ENCODE results near the gene ILKAP.

The ILKAP gene

DNA sequence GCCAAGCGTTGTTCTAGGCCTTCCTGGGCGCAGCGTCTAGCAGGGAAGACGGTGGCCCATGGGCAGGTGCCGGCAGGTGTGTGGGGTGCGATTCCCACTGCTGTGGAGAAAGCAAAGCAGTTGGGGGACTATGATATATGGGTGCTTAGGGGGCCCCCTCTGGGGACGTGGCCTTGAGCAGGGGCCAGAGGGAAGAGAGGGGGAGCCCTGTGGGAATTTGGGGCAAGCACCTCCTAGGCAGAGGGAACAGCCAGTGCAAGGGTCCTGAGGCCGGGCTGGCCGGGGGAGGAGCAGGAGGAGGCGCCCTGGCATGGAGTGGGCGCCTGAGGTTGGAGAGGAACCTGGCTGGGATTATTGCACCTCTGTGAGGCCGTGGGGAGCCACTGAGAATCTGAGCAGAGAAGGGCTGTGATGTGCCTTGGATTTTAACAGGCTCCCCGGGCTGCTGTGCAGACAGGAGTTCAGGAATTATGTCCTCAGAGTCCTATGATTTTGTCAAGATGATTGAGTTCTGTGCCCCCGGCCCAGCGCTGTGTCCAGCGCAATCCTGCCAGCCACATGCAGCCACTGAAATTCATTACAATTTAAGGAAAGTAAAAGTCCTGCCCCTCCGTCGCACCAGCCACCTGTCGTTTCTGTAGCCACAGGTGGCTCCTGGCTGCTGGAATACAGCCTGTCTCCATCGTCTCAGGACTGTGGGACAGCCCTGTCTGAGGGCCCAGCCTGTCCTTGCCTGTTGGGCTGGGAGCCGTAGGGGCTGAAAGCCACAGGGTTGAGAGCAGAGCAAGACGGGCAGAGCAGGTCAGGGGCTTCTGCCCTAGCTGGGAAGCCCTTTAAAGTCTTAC lies 74.1 kb downstream of the ILKAP start:
- TF ChIP-seq, protein P1, sequence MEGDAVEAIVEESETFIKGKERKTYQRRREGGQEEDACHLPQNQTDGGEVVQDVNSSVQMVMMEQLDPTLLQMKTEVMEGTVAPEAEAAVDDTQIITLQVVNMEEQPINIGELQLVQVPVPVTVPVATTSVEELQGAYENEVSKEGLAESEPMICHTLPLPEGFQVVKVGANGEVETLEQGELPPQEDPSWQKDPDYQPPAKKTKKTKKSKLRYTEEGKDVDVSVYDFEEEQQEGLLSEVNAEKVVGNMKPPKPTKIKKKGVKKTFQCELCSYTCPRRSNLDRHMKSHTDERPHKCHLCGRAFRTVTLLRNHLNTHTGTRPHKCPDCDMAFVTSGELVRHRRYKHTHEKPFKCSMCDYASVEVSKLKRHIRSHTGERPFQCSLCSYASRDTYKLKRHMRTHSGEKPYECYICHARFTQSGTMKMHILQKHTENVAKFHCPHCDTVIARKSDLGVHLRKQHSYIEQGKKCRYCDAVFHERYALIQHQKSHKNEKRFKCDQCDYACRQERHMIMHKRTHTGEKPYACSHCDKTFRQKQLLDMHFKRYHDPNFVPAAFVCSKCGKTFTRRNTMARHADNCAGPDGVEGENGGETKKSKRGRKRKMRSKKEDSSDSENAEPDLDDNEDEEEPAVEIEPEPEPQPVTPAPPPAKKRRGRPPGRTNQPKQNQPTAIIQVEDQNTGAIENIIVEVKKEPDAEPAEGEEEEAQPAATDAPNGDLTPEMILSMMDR (IDR thresholded peaks at IDR 0.05; ENCODE audit: low read length, missing control alignments) = no peak
- H3K4me3 ChIP-seq (replicated peaks; ENCODE audit: low read depth, low read length) = no peak overlapping the region
- no peak for DNase-seq (ENCODE audit: low read depth)

DNA sequence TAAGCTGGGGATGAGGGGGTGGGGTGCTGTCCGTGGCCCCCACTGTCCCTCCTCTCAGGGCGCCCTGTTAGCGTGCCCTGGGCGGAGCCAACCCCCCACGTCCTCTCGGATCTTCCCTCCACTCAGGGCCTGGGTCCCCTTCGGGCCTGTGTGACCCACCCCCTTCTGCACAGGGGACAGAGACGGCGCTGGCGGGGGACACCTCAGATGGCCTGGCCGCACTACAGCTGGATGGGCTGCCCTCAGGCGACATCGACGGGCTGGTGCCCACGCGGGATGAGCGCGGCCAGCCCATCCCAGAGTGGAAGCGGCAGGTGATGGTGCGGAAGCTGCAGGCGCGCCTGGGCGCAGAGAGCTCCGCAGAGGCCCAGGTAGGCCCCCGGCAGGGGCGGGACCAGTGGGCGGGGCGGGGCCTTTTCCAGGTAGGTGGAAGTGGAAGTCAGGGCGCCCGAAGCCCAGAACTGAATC lies 74.9 kb downstream of the ILKAP start:
- DNase-seq (ENCODE audit: low read depth) = no peak
- TF ChIP-seq, protein P1 (IDR thresholded peaks at IDR 0.05; ENCODE audit: low read length, missing control alignments) = no peak
- H3K4me3 ChIP-seq (replicated peaks; ENCODE audit: low read depth, low read length) = no peak overlapping the region

DNA sequence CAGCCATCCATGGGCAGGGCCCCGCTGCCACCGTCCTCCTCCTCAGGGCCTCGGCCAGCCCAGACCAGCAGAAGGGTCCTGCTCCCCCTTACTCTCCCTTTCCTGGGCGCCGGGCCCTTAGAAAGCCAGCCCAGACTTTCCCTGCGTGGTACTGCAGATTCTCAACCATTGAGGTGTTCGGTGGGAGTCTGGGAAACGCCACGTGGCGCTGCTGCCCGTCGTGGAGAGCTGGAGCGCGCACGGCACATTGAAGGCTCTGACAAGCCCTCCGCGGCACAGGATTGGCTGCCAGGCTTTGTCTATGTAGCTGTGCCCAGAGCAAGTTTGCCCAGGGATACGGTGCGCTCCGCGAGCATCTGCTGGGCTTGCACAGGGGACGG lies 75.4 kb downstream of the ILKAP start:
- no peak for DNase-seq (ENCODE audit: low read depth)
- TF ChIP-seq, protein P1 (IDR thresholded peaks at IDR 0.05; ENCODE audit: low read length, missing control alignments) = no peak
- H3K4me3 ChIP-seq (replicated peaks; ENCODE audit: low read depth, low read length) = no peak overlapping the region

DNA sequence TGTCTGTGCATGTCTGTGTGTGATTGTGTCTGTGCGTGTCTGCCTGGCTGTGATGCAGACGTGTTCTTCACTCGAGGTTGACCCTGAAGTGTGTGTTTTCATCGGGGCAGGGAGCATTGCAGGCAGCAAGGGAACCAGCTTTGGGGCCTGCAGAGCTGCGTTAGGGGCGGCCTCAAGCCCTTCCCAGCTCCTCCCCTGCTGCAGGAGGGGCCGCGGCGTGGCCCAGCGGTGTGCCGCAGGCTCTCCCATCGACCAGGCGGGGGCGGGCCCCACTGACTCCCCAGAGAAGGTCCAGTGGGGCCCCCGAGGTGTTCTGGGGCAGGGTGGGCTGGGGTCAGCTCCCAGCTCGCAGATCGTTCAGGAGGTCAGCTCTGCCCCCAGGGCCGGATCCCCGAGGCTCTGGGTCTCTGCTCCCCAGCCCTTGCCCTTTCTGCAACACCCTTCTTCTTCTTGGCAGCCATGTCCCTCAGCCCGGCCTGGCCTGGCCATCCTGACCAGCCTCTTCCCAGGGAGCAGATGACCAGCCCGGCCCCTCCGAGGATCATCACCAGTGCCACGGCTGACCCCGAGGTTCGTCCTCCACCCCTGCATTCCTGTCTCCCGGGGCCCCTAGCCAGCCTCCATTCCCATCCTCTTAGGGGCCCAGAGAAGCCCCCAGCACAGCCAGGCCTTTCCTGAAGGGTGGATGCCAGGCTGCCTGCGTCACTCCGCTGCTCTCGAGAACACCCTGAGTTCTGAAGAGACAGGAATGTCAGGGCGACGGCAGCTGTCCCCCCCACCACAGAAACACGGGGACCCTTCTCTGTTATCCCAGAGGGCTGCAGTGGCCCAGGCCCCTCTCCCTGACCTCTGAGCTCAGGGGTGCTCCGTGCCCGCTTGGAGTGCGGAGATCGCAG lies 76.1 kb downstream of the ILKAP start:
- TF ChIP-seq, protein P1 (IDR thresholded peaks at IDR 0.05; ENCODE audit: low read length, missing control alignments) = peak; percentile 4
- H3K4me3 ChIP-seq (replicated peaks; ENCODE audit: low read depth, low read length) = no peak overlapping the region
- peak; percentile 43 for DNase-seq (ENCODE audit: low read depth)

DNA sequence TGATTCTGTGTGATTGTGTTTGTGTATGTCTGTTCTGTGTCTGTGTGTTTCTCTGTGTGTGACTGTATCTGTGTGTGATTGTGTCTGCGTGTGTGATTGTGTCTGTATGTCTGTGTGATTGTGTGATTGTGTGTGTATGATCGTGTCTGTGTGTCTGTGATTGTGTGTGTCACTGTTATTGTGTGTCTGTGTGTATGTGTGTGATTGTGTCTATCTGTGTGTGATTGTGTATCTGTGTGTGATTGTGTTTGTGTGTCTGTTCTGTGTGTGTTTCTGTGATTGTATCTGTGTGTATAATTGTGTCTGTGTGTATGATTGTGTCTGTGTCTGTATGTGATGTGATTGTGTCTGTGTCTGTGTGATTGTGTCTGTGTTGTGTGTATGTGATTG lies 76.7 kb downstream of the ILKAP start:
- H3K4me3 ChIP-seq (replicated peaks; ENCODE audit: low read depth, low read length) = no peak overlapping the region
- DNase-seq (ENCODE audit: low read depth) = no peak
- TF ChIP-seq, protein P1 (IDR thresholded peaks at IDR 0.05; ENCODE audit: low read length, missing control alignments) = no peak

DNA sequence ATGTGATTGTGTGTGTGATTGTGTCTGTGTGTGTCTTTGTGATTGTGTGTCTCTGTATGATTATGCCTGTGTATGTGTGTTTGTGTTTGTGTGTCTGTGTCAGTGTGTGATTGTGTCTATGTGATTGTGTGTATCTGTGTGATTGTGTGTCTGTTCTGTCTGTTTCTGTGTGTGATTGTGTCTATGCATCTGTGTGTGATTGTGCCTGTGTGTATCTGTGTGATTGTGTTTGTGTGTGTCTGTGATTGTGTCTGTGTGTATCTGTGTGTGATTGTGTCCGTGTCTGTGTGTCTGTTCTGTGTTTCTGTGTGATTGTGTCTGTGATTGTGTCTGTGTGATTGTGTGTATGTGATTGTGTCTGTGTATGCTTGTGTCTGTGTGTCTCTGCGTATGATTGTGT lies 77.2 kb downstream of the ILKAP start:
- no peak overlapping the region for H3K4me3 ChIP-seq (replicated peaks; ENCODE audit: low read depth, low read length)
- TF ChIP-seq, protein P1 (IDR thresholded peaks at IDR 0.05; ENCODE audit: low read length, missing control alignments) = no peak
- DNase-seq (ENCODE audit: low read depth) = no peak
